Nephron (organoid): ENCODE measurements around the gene WDR4.

Experiments
- H3K27ac Mint-ChIP-seq, 3 experiments: 2 replicates each; pipeline ENCODE4 v1.8.0; 2020; ENCODE audit warnings: mixed read lengths in 3 of 3, mild to moderate bottlenecking in 2 of 3, moderate library complexity in 1 of 3
- H3K27me3 Mint-ChIP-seq: 2 replicates; pipeline ENCODE4 v1.8.0; 2021; ENCODE audit warnings: low read depth, mild to moderate bottlenecking, moderate library complexity, mixed read lengths
- H3K36me3 Mint-ChIP-seq: 2 replicates; pipeline ENCODE4 v1.8.0; 2020; ENCODE audit warnings: low read depth, mixed read lengths
- H3K4me1 Mint-ChIP-seq: 2 replicates; pipeline ENCODE4 v1.8.0; 2020; ENCODE audit warnings: mixed read lengths
- H3K4me3 Mint-ChIP-seq, 3 experiments: 2 replicates each; pipeline ENCODE4 v1.8.0; 2020; ENCODE audit warnings: mild to moderate bottlenecking in 3 of 3, mixed read lengths in 3 of 3, moderate library complexity in 2 of 3
- H3K9me3 Mint-ChIP-seq: 2 replicates; pipeline ENCODE4 v1.8.0; 2020; ENCODE audit warnings: mixed read lengths
- CTCF ChIP-seq, 3 experiments: fragments of 200-600 bp; sonication (generic); IDR thresholded peaks; one replicate each; pipeline ENCODE4 v1.5.0; 2021; ENCODE audit warnings: antibody characterized with exemption in 3 of 3; ENCODE audit not compliant: unreplicated experiment in 3 of 3

The WDR4 gene

GRCh38 chr21:42858185-42858847 lies 21.0 kb downstream of the WDR4 start:
- H3K9me3 Mint-ChIP-seq = no peaks in the 10 kb centered on the region
- no peak overlapping the region for H3K4me3 Mint-ChIP-seq
- no peaks in the 10 kb centered on the region for H3K27me3 Mint-ChIP-seq
- H3K27ac Mint-ChIP-seq = peak overlapping the region in 1 of 3 experiments; percentile 36
- TF ChIP-seq CTCF (IDR thresholded peaks at IDR 0.05; ENCODE audit: unreplicated experiment in 3 of 3) = no peak
- peaks cover 6% of the 10 kb centered on the region for H3K4me1 Mint-ChIP-seq
- peaks cover 47% of the 10 kb centered on the region for H3K36me3 Mint-ChIP-seq

GRCh38 chr21:42857216-42857615 lies 22.1 kb downstream of the WDR4 start:
- Mint-ChIP-seq H3K4me1 (peaks cover 6% of the 10 kb centered on the region), H3K27me3 (no peaks in the 10 kb centered on the region), H3K4me3 (no peak overlapping the region), H3K36me3 (peaks cover 43% of the 10 kb centered on the region), H3K27ac (no peak overlapping the region), H3K9me3 (no peaks in the 10 kb centered on the region)
- TF ChIP-seq CTCF (IDR thresholded peaks at IDR 0.05; ENCODE audit: unreplicated experiment in 3 of 3) = no peak

- Mint-ChIP-seq H3K4me1 (peaks cover 6% of the 10 kb centered on the region), H3K27ac (no peak overlapping the region), H3K36me3 (peaks cover 51% of the 10 kb centered on the region), H3K27me3 (no peaks in the 10 kb centered on the region), H3K4me3 (no peak overlapping the region), H3K9me3 (no peaks in the 10 kb centered on the region)
- TF ChIP-seq CTCF (IDR thresholded peaks at IDR 0.05; ENCODE audit: unreplicated experiment in 3 of 3) = no peak
Observed at GRCh38 chr21:42855937-42856335, 23.4 kb downstream of the WDR4 start.

- Mint-ChIP-seq H3K36me3 (peaks cover 52% of the 10 kb centered on the region), H3K4me3 (no peak overlapping the region), H3K27ac (no peak overlapping the region), H3K4me1 (peaks cover 6% of the 10 kb centered on the region), H3K9me3 (no peaks in the 10 kb centered on the region), H3K27me3 (no peaks in the 10 kb centered on the region)
- TF ChIP-seq CTCF (IDR thresholded peaks at IDR 0.05; ENCODE audit: unreplicated experiment in 3 of 3) = no peak
Observed at GRCh38 chr21:42855171-42855936, 24.0 kb downstream of the WDR4 start.

- no peak for TF ChIP-seq CTCF (IDR thresholded peaks at IDR 0.05; ENCODE audit: unreplicated experiment in 3 of 3)
- Mint-ChIP-seq H3K4me1 (peaks cover 6% of the 10 kb centered on the region), H3K27ac (no peak overlapping the region), H3K27me3 (no peaks in the 10 kb centered on the region), H3K36me3 (peaks cover 61% of the 10 kb centered on the region), H3K4me3 (no peak overlapping the region), H3K9me3 (no peaks in the 10 kb centered on the region)
Observed at GRCh38 chr21:42854246-42855010, 24.9 kb downstream of the WDR4 start.
